A673 (cell line): ENCODE measurements around the gene ASTN1.

Experiments used
- EZH2 ChIP-seq: fragments of 200-600 bp; sonication (generic); IDR thresholded peaks from 2 replicates; pipeline ENCODE4 v1.6.1; 2017; ENCODE audit warnings: borderline replicate concordance, low read depth, mild to moderate bottlenecking, mixed read lengths, antibody characterized with exemption, low read length; ENCODE audit not compliant: poor library complexity, severe bottlenecking
- TF ChIP-seq, protein P1 (sequence below): fragments of 300-800, 200-600 bp; sonication (generic); conservative IDR thresholded peaks from 2 replicates; pipeline ENCODE4 v1.5.1; 2017; ENCODE audit warnings: low read depth, mild to moderate bottlenecking, antibody characterized with exemption, low read length, moderate library complexity, mixed read lengths

DNA sequence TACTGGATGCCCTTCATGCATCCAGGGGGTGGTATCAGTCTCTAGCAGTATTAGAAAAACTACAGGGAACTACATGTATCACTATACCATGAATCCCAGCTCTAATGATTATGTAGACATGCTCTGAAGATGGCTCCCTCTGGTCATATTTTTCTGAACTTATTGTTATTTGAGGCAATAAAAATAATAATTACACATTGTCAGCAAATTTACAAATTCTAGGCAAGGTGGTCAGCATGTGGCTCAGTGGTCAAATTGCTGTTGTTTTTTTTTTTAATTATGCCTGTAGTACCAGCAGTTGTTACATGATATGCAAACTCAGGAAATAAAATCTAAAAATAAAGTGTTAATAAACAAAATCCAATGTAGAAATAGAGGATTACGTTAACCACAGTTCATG lies 22.5 kb downstream of the ASTN1 start:
- TF ChIP-seq EZH2 = no peak
- TF ChIP-seq, protein P1, sequence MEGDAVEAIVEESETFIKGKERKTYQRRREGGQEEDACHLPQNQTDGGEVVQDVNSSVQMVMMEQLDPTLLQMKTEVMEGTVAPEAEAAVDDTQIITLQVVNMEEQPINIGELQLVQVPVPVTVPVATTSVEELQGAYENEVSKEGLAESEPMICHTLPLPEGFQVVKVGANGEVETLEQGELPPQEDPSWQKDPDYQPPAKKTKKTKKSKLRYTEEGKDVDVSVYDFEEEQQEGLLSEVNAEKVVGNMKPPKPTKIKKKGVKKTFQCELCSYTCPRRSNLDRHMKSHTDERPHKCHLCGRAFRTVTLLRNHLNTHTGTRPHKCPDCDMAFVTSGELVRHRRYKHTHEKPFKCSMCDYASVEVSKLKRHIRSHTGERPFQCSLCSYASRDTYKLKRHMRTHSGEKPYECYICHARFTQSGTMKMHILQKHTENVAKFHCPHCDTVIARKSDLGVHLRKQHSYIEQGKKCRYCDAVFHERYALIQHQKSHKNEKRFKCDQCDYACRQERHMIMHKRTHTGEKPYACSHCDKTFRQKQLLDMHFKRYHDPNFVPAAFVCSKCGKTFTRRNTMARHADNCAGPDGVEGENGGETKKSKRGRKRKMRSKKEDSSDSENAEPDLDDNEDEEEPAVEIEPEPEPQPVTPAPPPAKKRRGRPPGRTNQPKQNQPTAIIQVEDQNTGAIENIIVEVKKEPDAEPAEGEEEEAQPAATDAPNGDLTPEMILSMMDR = no peak
